ENCODE results near the gene GDF11.

The GDF11 gene

GRCh38 chr12:55767156-55767555 is 24.2 kb downstream of the GDF11 start:
- no peak for TF ChIP-seq CTCF (IDR thresholded peaks at IDR 0.05; ENCODE audit: insufficient read depth, low read length, poor library complexity, severe bottlenecking)
- no peak for DNase-seq (ENCODE audit: extremely low read depth, insufficient read length)
- no peaks in the 10 kb centered on the region for H3K27me3 ChIP-seq (replicated peaks; ENCODE audit: control insufficient read depth, insufficient read depth, low read length)
- H3K4me3 ChIP-seq (replicated peaks; ENCODE audit: low read depth, low read length) = no peak overlapping the region
- peaks cover 3% of the 10 kb centered on the region for H3K36me3 ChIP-seq (ENCODE audit: control insufficient read depth, insufficient read depth, low read length)

DNA sequence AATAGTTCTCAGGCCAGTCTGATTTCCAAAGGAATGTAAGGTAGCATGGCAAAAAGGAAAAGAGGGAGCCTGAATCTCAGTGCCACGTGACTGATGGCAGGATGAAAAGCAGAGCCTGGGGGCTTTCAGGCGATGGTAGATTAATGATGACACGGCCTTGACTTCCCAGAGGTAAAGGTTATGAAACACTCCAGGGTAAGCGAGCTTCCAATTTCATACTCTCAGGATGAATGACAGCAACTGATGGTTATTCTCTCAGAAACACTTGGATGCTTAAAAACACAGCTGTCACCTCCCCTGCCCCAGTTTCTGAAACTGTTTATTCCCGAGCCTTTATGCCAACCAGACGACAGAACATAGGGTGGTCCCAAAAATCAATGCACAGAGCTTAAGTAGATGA is 28.8 kb downstream of the GDF11 start:
- H3K36me3 ChIP-seq (ENCODE audit: control insufficient read depth, insufficient read depth, low read length) = no peaks in the 10 kb centered on the region; the same call in none of the 2 replicates

DNA sequence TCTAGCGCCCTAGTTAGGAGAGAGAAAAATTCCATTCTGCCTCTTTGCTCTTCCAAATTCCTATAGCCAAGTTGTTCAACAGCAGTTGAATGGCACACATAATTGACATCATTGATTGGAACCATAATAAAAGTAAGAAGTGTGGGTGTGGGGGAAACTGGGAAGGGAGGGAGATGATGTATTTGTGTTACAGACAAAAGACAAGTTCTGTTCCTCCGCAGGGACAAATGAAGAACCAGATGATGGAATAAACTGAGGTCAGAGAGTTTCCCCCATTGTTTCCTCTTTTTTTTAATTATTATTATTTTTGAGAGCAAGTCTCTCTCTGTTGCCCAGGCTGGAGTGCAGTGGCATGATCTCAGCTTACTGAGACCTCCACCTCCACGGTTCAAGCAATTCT is 34.9 kb downstream of the GDF11 start:
- no peak for DNase-seq (ENCODE audit: extremely low read depth, insufficient read length)

More for the DNA sequence above, 28.8 kb downstream of the GDF11 start:
- Histone ChIP-seq H3K4me3 (replicated peaks; ENCODE audit: low read depth, low read length) (no peak overlapping the region), H3K27me3 (replicated peaks; ENCODE audit: control insufficient read depth, insufficient read depth, low read length) (no peaks in the 10 kb centered on the region)
- no peak for DNase-seq (ENCODE audit: extremely low read depth, insufficient read length)
- no peak for TF ChIP-seq CTCF (IDR thresholded peaks at IDR 0.05; ENCODE audit: insufficient read depth, low read length, poor library complexity, severe bottlenecking)

GRCh38 chr12:55780685-55781084 is 37.8 kb downstream of the GDF11 start:
- Histone ChIP-seq H3K27me3 (replicated peaks; ENCODE audit: control insufficient read depth, insufficient read depth, low read length) (no peaks in the 10 kb centered on the region), H3K4me3 (replicated peaks; ENCODE audit: low read depth, low read length) (no peak overlapping the region), H3K36me3 (ENCODE audit: control insufficient read depth, insufficient read depth, low read length) (peaks cover 5% of the 10 kb centered on the region)
- no peak for DNase-seq (ENCODE audit: extremely low read depth, insufficient read length)
- TF ChIP-seq CTCF (IDR thresholded peaks at IDR 0.05; ENCODE audit: insufficient read depth, low read length, poor library complexity, severe bottlenecking) = no peak

More for the DNA sequence above, 34.9 kb downstream of the GDF11 start:
- no peak for TF ChIP-seq CTCF (IDR thresholded peaks at IDR 0.05; ENCODE audit: insufficient read depth, low read length, poor library complexity, severe bottlenecking)
- Histone ChIP-seq H3K36me3 (ENCODE audit: control insufficient read depth, insufficient read depth, low read length) (peaks cover 2% of the 10 kb centered on the region), H3K27me3 (replicated peaks; ENCODE audit: control insufficient read depth, insufficient read depth, low read length) (no peaks in the 10 kb centered on the region), H3K4me3 (replicated peaks; ENCODE audit: low read depth, low read length) (no peak overlapping the region)

- no peak for DNase-seq (ENCODE audit: extremely low read depth, insufficient read length)
- TF ChIP-seq CTCF (IDR thresholded peaks at IDR 0.05; ENCODE audit: insufficient read depth, low read length, poor library complexity, severe bottlenecking) = no peak
- peaks cover 18% of the 10 kb centered on the region for H3K36me3 ChIP-seq (ENCODE audit: control insufficient read depth, insufficient read depth, low read length)
- no peak overlapping the region for H3K4me3 ChIP-seq (replicated peaks; ENCODE audit: low read depth, low read length)
- H3K27me3 ChIP-seq (replicated peaks; ENCODE audit: control insufficient read depth, insufficient read depth, low read length) = no peaks in the 10 kb centered on the region
These were observed 45.6 kb downstream of the GDF11 start for GRCh38 chr12:55788546-55788945.

DNA sequence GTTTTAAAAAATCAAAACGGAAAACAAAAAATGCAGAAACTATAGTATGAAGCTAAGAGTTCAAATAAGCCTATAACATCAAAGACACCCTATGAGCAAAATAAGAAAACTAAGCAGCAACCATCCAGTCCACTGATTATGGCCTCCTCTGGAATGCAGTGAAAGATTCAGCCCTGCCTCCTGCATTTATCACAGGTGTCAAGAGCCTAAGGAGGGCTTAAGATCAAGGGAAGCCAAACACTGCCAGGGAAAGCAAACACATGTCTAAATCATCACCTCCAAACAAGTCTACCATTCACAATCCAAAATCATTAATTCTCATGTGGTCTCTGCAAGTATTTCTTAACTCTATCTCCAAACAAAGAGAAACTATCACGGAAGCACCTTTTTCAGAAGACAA is 46.2 kb downstream of the GDF11 start:
- TF ChIP-seq CTCF (IDR thresholded peaks at IDR 0.05; ENCODE audit: insufficient read depth, low read length, poor library complexity, severe bottlenecking) = no peak
- peaks cover 18% of the 10 kb centered on the region for H3K36me3 ChIP-seq (ENCODE audit: control insufficient read depth, insufficient read depth, low read length)
- H3K4me3 ChIP-seq (replicated peaks; ENCODE audit: low read depth, low read length) = no peak overlapping the region
- H3K27me3 ChIP-seq (replicated peaks; ENCODE audit: control insufficient read depth, insufficient read depth, low read length) = no peaks in the 10 kb centered on the region
- no peak for DNase-seq (ENCODE audit: extremely low read depth, insufficient read length)

All from GM06990 (cell line).